Measurements from ENCODE around the gene PKIB.

PKIB gene

DNA sequence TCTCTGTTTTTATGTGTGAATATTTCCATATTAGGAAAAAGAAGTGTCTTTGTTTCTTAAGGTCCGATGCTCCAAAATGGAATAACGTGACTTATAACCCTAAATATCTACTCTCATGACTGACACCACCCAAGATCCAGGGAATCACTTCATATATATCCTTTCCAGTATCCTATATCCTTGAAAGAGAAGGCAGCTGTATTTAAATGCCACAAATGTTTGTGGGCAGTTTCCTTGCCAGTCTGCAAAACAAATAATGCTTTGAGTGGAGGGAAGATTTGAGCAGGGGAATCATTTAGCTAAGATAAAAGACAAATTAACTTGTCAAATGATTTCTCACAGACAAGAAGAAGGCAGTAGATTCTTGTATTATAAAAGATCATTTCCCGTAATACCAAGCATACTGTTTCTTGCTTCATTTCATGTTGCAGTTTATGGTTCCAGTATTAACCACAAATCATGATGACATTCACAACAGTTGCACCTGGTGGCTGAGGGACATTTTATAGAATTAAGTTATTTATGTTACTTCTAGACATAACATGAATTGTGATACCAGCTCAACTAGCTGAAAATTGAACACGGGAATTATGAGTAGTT, 139.3 kb downstream of the PKIB start:
- DNase-seq = no peak

DNA sequence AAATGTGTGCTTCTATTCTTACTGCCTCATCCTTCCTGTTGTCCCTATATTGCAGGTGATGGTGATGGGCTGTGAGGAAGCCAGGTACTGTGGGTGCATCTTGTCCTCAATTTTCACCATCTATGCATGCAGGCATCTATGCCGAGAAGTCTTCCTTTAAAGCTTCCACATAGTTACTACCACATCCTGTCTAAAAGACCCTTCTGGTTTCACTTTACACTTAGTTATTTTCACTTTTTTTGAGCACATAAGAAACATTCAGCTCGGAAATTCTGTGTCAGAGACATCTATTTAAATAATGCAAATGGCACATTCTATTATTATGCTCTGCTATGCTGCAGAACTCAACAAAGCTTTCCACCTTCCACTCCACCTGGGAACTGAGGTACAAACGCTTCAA, 141.1 kb downstream of the PKIB start:
- DNase-seq = no peak

DNA sequence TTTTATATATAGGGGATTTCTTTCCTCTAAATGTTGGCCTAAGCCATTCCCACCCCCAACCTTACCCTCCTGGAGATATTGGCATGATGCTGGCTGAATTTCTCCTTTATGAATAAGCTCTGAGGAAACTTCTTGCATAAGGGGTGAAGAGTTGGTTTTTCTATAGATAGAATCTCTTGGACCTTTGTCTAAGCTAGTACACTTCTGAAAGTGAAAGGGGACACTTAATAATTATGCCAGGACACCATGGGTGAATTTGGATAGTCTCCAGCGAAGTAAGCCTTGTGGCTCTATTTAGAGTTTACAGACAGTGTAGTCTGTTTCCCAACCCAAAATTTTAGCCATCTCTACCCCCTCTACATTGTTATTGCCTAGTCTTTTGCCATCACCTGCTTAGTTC, 142.3 kb downstream of the PKIB start:
- DNase-seq = no peak

DNA sequence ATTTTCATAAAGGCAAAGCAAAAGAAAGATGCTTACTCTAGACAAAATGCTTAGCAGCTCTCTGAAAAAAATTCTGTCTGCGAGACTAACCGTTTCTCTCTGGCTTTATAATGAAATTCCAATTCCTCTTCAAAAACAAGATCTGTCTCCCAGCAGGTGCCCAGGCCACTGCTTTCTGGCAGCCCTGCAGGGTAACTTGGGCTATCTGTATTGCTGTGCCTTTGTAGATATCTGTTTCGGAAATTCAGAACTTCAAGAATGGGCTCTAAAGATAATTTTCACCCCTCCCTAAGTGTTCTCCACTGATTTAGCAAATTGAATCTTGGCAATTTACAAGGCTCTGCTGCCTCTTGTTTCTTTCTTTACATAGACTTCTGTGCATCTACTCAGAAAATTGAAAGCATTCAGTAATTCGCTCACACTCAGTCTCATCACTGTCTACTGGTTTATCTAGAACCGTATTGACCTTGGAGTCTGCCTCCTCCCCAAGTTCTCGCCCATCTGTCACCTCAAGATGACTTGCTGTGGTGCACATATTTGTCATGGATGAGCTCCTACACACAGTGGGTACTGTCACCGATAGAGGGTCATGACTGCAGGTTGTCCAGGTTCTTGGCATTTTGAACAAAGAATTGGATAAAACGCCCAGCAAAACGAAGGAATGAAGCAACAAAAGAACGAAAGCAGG, 142.9 kb downstream of the PKIB start:
- no peak for DNase-seq

DNA sequence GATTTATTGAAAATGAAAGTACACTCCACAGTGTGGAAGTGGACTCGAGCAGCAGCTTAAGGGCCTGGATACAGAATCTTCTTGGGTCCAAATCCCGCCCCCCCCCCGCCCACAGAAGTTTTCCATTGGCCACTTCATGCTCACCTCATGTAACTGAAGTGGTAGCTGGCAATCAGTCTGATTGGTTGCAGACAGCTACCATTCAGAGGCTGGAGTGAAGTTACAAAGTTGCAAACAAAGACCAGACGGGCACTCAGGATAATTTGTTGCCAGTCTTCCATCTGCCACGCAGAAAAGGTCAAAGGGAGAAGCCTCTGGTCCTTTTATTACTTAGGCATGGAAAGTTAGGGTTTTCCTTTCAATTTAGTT, 143.5 kb downstream of the PKIB start:
- DNase-seq = no peak

DNA sequence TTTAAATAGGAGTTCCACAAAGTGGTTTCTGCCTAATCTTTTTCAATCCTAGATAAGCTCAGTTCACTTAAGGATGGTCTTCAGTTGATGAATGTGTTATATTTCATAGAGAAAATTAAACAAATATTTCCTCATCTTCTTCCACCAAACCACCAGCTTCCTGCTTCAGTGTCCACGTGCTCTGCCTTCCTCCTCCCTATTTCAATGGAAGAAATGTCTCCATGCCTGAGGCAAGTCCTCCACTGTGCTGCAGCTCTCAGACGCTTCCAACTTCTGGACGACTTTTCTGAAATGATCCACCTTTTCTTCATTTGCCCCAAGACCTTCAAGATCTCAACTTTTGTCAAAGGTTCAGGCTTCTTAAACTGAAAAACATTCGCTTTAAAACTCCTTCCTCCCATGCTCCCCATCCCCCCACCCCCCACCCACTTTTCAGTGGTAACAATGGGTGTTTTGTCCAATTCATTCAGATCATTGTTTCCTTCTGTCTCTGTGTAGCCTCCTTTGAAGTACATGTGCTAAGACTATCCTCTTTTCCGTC, 144.1 kb downstream of the PKIB start:
- DNase-seq = no peak

DNA sequence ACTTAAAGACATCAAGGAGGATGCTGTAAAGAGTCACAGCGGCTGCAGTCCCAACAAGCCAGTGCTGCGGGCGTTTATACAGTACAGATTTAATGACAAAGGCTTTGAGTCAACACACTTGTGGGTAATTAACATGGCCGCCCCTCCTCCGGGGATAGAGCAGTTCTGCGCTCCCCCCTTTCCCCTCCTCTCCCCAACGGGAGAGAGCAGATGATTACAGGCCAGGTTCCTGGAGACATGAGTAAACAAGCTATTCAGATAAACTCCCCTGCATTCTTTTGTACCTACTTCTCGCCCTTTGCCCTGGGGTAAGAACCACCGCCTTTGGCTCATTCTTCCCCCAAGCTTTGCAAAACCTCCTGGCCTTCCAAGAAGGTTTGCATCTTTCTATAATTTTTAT, 145.7 kb downstream of the PKIB start:
- DNase-seq = no peak

DNA sequence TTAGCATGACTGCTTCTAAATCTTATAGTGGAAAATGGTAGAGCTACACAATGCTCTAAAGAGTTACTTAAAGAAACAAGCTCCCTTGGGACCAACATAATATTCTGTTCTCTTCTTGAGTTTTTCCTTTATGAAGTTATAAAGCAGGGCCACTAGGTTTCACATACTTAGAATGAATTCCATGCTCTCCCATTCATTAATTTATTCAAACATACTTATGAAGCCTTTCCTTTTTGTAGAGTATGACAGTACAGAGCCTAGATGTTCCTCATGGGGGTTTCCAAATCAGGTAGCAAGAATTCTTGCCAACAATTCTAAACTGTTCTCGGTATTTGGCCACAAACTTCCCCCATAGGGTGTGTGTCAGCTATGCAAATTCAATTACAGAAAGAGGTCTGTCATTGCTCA, 148.7 kb downstream of the PKIB start:
- no peak for DNase-seq

DNA sequence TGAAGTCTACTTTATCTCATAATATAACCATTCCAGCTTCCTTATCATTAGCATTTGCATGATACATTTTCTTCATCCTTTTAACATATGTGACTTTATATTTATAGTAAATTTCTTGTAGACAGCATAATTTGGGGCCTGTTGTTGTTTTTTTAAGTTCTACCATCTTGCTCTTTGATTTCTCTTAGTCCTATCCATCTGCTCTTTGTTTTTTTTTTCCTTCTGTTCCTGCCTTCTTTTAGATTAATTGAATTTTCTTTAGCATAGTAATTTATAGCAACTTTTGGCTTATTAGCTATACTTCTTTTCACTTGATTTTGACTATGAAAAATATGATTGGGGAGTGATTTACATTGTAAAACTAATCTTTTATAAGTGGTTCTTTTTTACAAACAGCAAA, 150.1 kb downstream of the PKIB start:
- DNase-seq = no peak

DNA sequence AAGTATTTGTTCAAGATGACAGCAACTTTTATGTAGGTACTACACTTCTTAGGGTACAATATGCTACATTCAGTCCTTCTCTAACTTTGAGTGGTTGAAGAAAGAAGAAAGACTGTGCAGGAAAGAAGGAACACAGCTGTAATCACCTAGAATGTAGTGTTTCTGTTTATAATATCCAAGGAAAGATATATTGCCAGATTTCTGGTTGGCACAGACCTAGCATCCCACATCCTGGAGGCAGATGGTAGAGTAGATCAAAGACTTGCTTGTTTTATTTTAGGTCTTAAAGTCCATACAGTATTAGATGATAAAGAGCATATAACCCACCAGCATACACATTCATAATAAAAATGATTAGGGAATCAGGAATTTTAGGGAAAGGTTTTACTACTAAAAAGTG, 156.1 kb downstream of the PKIB start:
- no peak for DNase-seq

DNA sequence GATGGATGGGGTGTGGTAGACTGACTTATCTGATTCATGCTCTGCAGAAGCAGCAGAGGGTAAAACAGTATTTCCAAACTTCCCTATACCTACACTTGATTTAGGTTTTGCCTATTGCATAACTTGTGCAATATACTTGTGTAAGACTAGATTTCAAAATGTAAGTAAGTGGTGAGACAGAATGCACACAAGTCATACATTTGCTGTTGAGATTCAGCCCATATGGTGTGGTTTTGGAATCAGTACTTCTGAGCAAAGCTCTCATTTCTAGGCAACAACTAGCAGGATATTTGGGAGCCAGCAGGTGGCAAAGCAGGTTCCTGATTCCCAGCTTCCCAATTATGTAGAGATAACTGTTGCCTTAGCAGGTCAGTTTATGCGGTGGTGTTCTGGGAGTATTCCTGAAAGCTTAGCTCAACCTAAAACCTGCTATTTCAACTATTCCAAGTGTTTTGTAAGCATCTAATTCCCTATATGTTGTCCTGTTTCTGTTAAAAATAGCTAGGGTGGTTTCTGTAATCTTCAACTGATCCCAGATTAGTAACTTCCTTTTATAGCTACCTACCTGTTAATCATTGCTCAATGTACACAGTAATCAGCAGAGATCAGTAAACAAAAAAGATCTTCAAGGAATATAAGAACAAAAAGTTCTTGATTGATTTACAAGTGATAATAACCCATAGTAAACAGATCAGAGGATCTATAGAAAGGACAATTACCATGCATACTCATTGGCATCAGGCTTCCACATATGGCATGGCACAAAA, 160.8 kb downstream of the PKIB start:
- no peak for DNase-seq

DNA sequence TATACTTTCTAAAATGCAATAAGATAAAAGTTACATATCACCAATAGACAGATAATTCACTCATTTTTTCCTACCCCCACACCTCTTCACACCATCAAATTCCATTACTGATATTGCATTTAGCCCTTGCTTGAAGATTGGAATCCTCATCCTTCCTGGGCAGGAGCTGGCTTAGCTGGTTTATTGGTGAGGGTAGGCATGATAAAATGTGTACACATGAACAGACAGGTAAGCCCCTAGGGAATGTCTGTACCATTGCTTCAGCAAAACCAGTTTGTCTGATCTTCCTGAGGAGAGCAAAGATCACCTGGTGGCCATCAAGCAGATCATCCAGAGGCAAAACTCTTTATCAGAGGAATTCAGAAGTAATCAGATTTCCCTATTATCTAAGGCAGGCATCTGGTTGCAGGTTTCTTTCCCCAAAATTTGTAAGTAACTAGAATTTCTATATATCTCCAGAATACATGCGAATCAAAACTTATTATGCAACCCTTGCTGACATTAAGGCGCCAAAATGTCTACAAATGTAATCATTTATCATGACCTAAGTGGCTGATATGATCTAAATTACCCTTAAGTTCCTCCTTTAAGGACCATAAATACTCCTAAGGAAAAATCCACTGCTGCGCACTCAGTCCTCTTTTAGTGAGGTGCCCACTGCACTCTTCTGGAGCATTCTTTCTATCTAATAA, 162.7 kb downstream of the PKIB start:
- no peak for DNase-seq

Data from activated CD8-positive, alpha-beta memory T cell treated with anti-CD3 and anti-CD28 coated beads, Interleukin-2, amount 50 U/mL, for 4 hours (primary cell).